Measurements from ENCODE around the gene NGEF. TPM values are rescaled to one million over a fixed set of nuclear protein-coding genes. Genes with fewer than 3 reads are reported as not detected.

NGEF gene
- total and polyA plus RNA-seq, 2 experiments from 2014 or later = 2.0 to 2.9 TPM

- Histone ChIP-seq H3K4me1 (ENCODE audit: low read depth) (no peaks in the 10 kb centered on the region), H3K27ac (no peak overlapping the region), H3K4me3 (no peak overlapping the region), H3K9me3 (ENCODE audit: low read depth) (no peaks in the 10 kb centered on the region), H3K27me3 (peaks cover 10% of the 10 kb centered on the region), H3K36me3 (no peaks in the 10 kb centered on the region)
- no peak for TF ChIP-seq CTCF (IDR thresholded peaks at IDR 0.05; ENCODE audit: low read depth, low read length)
- DNase-seq (ENCODE audit: low read depth in 1 of 2, low spot score in 1 of 2) = no peak
These were observed 142.2 kb downstream of the NGEF start for GRCh38 chr2:232870766-232871371.

- H3K27me3 ChIP-seq = peaks cover 4% of the 10 kb centered on the region
- no peaks in the 10 kb centered on the region for H3K9me3 ChIP-seq (ENCODE audit: low read depth)
- no peak for TF ChIP-seq CTCF (IDR thresholded peaks at IDR 0.05; ENCODE audit: low read depth, low read length)
- no peaks in the 10 kb centered on the region for H3K36me3 ChIP-seq
- H3K27ac ChIP-seq = no peak within 1 kb of the TSS
- no peak for DNase-seq (ENCODE audit: low read depth in 1 of 2, low spot score in 1 of 2)
- H3K4me1 ChIP-seq (ENCODE audit: low read depth) = no peaks in the 10 kb centered on the region
- no peak within 1 kb of the TSS for H3K4me3 ChIP-seq
These were observed 142.9 kb downstream of the NGEF start, which contains the start of gene SNORC for GRCh38 chr2:232870018-232870765. TSS of gene SNORC (plus strand) at chr2:232870264. CDS start at chr2:232870342, 78 bp downstream.

GRCh38 chr2:232869138-232870017, 143.7 kb downstream of the NGEF start:
- Histone ChIP-seq H3K27ac (no peak overlapping the region), H3K36me3 (no peaks in the 10 kb centered on the region), H3K9me3 (ENCODE audit: low read depth) (no peaks in the 10 kb centered on the region), H3K27me3 (no peaks in the 10 kb centered on the region), H3K4me1 (ENCODE audit: low read depth) (no peaks in the 10 kb centered on the region), H3K4me3 (no peak overlapping the region)
- DNase-seq (ENCODE audit: low read depth in 1 of 2, low spot score in 1 of 2) = peak in 1 of 2 donors; percentile 15
- no peak for TF ChIP-seq CTCF (IDR thresholded peaks at IDR 0.05; ENCODE audit: low read depth, low read length)

GRCh38 chr2:232866104-232866503, 147.0 kb downstream of the NGEF start:
- H3K27ac ChIP-seq = no peak overlapping the region
- H3K9me3 ChIP-seq (ENCODE audit: low read depth) = no peaks in the 10 kb centered on the region
- H3K36me3 ChIP-seq = no peaks in the 10 kb centered on the region
- H3K27me3 ChIP-seq = no peaks in the 10 kb centered on the region
- no peak for DNase-seq (ENCODE audit: low read depth in 1 of 2, low spot score in 1 of 2)
- H3K4me1 ChIP-seq (ENCODE audit: low read depth) = no peaks in the 10 kb centered on the region
- no peak for TF ChIP-seq CTCF (IDR thresholded peaks at IDR 0.05; ENCODE audit: low read depth, low read length)
- no peak overlapping the region for H3K4me3 ChIP-seq

- Histone ChIP-seq H3K27me3 (no peaks in the 10 kb centered on the region), H3K4me3 (no peak overlapping the region), H3K36me3 (no peaks in the 10 kb centered on the region), H3K9me3 (ENCODE audit: low read depth) (no peaks in the 10 kb centered on the region), H3K4me1 (ENCODE audit: low read depth) (no peaks in the 10 kb centered on the region), H3K27ac (no peak overlapping the region)
- DNase-seq (ENCODE audit: low read depth in 1 of 2, low spot score in 1 of 2) = no peak
- no peak for TF ChIP-seq CTCF (IDR thresholded peaks at IDR 0.05; ENCODE audit: low read depth, low read length)
These were observed 147.9 kb downstream of the NGEF start for GRCh38 chr2:232865165-232865564.
